ENCODE data around the gene RARA.

GRCh38 chr17:40321961-40322357 is 13.0 kb downstream of the RARA start:
- TF ChIP-seq CTCF (IDR thresholded peaks at IDR 0.05) (no peak), POLR2A (IDR thresholded peaks at IDR 0.05) (no peak)

Measured in gastroesophageal sphincter (tissue), 3 donors.